ENCODE results near the gene TARBP1.

TARBP1 gene

DNA sequence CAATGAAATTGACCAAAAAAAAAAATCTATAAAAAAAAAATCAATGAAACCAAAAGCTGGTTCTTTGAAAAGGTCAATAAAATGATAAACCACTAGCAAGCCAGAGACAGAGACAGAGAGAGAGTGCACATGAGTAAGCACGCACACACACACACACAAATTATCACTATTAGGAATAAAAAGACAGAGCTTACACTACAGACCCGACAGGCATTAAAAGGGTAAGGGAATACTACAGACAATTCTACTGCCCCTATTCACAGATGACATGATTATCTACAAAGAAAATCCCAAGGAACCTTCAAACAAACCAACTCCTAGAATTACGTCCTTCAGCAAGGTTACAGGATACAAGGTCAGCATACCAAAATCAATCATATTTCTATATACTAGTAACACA, 38.6 kb downstream of the TARBP1 start:
- Histone ChIP-seq H3K9me3 (ENCODE audit: insufficient read depth, low read length, severe bottlenecking) (no peaks in the 10 kb centered on the region), H3K4me2 (ENCODE audit: insufficient read depth, low read length) (no peak overlapping the region), H3K36me3 (ENCODE audit: insufficient read depth, low read length) (peaks cover 76% of the 10 kb centered on the region), H3K4me3 (ENCODE audit: low read depth in 1 of 2, low read length in 2 of 2) (no peak overlapping the region), H3K4me1 (ENCODE audit: insufficient read depth, low read length) (no peaks in the 10 kb centered on the region), H3K79me2 (ENCODE audit: insufficient read depth, low read length) (peaks cover 36% of the 10 kb centered on the region), H2AFZ (ENCODE audit: low read depth, low read length) (no peak overlapping the region), H4K20me1 (ENCODE audit: insufficient read depth, low read length) (0 out of 2 replicates have a peak, but pooled peaks cover 4% of the 10 kb centered on the region), H3K9ac (ENCODE audit: low read depth, low read length) (no peak overlapping the region), H3K27ac (ENCODE audit: low read length) (no peak overlapping the region), H3K27me3 (ENCODE audit: insufficient read depth, low read length, poor library complexity) (no peaks in the 10 kb centered on the region)
- no peak for DNase-seq
- TF ChIP-seq, protein P1, sequence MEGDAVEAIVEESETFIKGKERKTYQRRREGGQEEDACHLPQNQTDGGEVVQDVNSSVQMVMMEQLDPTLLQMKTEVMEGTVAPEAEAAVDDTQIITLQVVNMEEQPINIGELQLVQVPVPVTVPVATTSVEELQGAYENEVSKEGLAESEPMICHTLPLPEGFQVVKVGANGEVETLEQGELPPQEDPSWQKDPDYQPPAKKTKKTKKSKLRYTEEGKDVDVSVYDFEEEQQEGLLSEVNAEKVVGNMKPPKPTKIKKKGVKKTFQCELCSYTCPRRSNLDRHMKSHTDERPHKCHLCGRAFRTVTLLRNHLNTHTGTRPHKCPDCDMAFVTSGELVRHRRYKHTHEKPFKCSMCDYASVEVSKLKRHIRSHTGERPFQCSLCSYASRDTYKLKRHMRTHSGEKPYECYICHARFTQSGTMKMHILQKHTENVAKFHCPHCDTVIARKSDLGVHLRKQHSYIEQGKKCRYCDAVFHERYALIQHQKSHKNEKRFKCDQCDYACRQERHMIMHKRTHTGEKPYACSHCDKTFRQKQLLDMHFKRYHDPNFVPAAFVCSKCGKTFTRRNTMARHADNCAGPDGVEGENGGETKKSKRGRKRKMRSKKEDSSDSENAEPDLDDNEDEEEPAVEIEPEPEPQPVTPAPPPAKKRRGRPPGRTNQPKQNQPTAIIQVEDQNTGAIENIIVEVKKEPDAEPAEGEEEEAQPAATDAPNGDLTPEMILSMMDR (IDR thresholded peaks at IDR 0.05; ENCODE audit: borderline replicate concordance, extremely low read depth, low read length, poor library complexity, severe bottlenecking): no peak
- no peak for TF ChIP-seq EZH2 (IDR thresholded peaks at IDR 0.05; ENCODE audit: borderline replicate concordance, low read depth, low read length, severe bottlenecking)
- no peak for ATAC-seq (ENCODE audit: insufficient read depth, low read depth)

DNA sequence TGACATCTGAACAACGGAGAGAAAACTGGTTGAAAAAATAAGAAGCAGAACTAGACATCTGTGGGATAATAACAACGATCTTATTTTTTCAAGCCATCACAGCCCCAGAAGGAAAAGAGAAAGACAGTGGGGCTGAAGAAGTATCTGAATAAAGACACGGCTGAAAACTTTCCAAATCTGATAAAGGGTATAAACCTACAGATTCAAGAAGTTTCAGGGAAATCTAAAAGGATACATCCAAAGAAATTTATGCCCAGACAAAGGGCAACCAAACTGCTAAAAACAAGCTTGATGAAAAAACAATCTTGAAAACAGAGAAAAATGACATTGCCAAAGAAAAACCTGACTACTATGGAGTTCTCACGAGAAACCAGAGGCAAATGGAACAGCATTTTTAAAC, 40.4 kb downstream of the TARBP1 start:
- Histone ChIP-seq H3K9me3 (ENCODE audit: insufficient read depth, low read length, severe bottlenecking) (no peaks in the 10 kb centered on the region), H3K27ac (ENCODE audit: low read length) (no peak overlapping the region)
- TF ChIP-seq, protein P1 (IDR thresholded peaks at IDR 0.05; ENCODE audit: borderline replicate concordance, extremely low read depth, low read length, poor library complexity, severe bottlenecking): no peak
- no peak for TF ChIP-seq EZH2 (IDR thresholded peaks at IDR 0.05; ENCODE audit: borderline replicate concordance, low read depth, low read length, severe bottlenecking)

DNA sequence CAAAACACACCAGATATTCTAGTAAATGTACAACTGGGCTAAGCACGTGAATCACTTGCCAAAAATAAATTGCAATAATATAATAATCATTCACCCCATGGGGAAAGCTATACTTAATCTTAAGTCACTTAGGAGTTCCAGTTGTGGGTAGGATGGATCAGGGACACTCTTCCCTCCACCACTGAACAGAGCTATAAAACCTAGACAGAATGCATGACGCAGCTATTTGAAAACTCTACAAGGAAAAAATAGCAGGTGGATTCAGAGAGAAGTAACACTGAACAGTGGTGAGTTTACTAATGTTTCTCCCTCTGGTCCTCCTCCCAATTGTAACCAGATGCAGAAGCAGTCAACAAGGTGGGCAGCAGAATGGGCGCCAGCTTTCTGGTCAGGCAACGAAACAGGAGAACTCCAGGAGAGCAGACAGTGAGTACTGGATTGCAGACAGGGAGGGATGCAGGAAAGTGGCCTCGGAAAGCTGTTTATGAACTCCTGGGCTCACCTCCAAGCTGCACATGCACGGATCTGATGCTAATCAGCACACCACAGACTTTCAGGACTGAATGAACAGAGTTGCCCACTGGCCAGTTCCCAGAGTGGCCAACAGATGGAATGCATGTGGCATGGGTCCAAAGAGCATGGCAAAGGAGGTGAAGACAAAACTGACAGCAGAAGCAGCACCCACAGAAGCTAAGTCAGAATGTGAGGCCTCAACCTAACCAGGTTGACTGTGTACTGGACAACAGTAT, 41.4 kb downstream of the TARBP1 start:
- Histone ChIP-seq H3K9me3 (ENCODE audit: insufficient read depth, low read length, severe bottlenecking) (no peaks in the 10 kb centered on the region), H4K20me1 (ENCODE audit: insufficient read depth, low read length) (peaks cover 4% of the 10 kb centered on the region; the same call in 1 of the 2 replicates), H2AFZ (ENCODE audit: low read depth, low read length) (no peak overlapping the region), H3K79me2 (ENCODE audit: insufficient read depth, low read length) (peaks cover 29% of the 10 kb centered on the region), H3K27me3 (ENCODE audit: insufficient read depth, low read length, poor library complexity) (no peaks in the 10 kb centered on the region), H3K9ac (ENCODE audit: low read depth, low read length) (no peak overlapping the region), H3K4me3 (ENCODE audit: low read depth in 1 of 2, low read length in 2 of 2) (no peak overlapping the region), H3K36me3 (ENCODE audit: insufficient read depth, low read length) (peaks cover 75% of the 10 kb centered on the region), H3K27ac (ENCODE audit: low read length) (no peak overlapping the region), H3K4me2 (ENCODE audit: insufficient read depth, low read length) (no peak overlapping the region), H3K4me1 (ENCODE audit: insufficient read depth, low read length) (no peaks in the 10 kb centered on the region)
- ATAC-seq (ENCODE audit: insufficient read depth, low read depth): no peak
- no peak for DNase-seq
- no peak for TF ChIP-seq EZH2 (IDR thresholded peaks at IDR 0.05; ENCODE audit: borderline replicate concordance, low read depth, low read length, severe bottlenecking)
- TF ChIP-seq, protein P1 (IDR thresholded peaks at IDR 0.05; ENCODE audit: borderline replicate concordance, extremely low read depth, low read length, poor library complexity, severe bottlenecking): no peak

More for the DNA sequence above, 40.4 kb downstream of the TARBP1 start:
- Histone ChIP-seq H3K4me3 (ENCODE audit: low read depth in 1 of 2, low read length in 2 of 2) (no peak overlapping the region), H3K27me3 (ENCODE audit: insufficient read depth, low read length, poor library complexity) (no peaks in the 10 kb centered on the region), H3K4me1 (ENCODE audit: insufficient read depth, low read length) (no peaks in the 10 kb centered on the region), H3K79me2 (ENCODE audit: insufficient read depth, low read length) (peaks cover 33% of the 10 kb centered on the region), H3K9ac (ENCODE audit: low read depth, low read length) (no peak overlapping the region), H3K36me3 (ENCODE audit: insufficient read depth, low read length) (peaks cover 74% of the 10 kb centered on the region), H2AFZ (ENCODE audit: low read depth, low read length) (no peak overlapping the region), H4K20me1 (ENCODE audit: insufficient read depth, low read length) (peaks cover 4% of the 10 kb centered on the region; the same call in 1 of the 2 replicates), H3K4me2 (ENCODE audit: insufficient read depth, low read length) (no peak overlapping the region)
- ATAC-seq (ENCODE audit: insufficient read depth, low read depth): no peak
- DNase-seq: no peak
